H1 (cell line): ENCODE measurements around the gene UTS2B. TPM values are rescaled to one million over a fixed set of nuclear protein-coding genes. Genes with fewer than 3 reads are reported as not detected.

Source experiments
- CTBP2 ChIP-seq: IDR thresholded peaks from 2 replicates; pipeline ENCODE4 v1.7.0; 2011; ENCODE audit warnings: borderline replicate concordance, mild to moderate bottlenecking, moderate library complexity, mixed read lengths, low read length; ENCODE audit not compliant: insufficient read depth, insufficient read length
- EP300 ChIP-seq, 2 experiments: IDR thresholded peaks; 1 replicate in 1 of 2; 2 replicates in 1 of 2; pipeline ENCODE4 v1.6.1; 2011 to 2012; ENCODE audit warnings: low read depth in 2 of 2, low read length in 2 of 2, mild to moderate bottlenecking in 2 of 2, borderline replicate concordance in 1 of 2, inconsistent platforms in 1 of 2, moderate library complexity in 1 of 2
- EZH2 ChIP-seq: fragments of 200-600 bp; sonication (generic); IDR thresholded peaks from 2 replicates; pipeline ENCODE4 v1.7.1; 2012; ENCODE audit warnings: low read depth, mild to moderate bottlenecking, moderate library complexity, low read length, inconsistent platforms; ENCODE audit not compliant: severe bottlenecking
- RFX5 ChIP-seq: IDR thresholded peaks from 2 replicates; pipeline ENCODE4 v1.6.1; 2011; ENCODE audit warnings: low read depth, low read length, improper control_type of control experiment, borderline replicate concordance
- RXRA ChIP-seq: IDR thresholded peaks from 2 replicates; pipeline ENCODE4 v1.6.1; 2011; ENCODE audit warnings: low read depth, mild to moderate bottlenecking, low read length, moderate library complexity; ENCODE audit not compliant: insufficient read depth
- SP1 ChIP-seq: IDR thresholded peaks from 2 replicates; pipeline ENCODE4 v1.6.1; 2011; ENCODE audit warnings: low read depth, low read length
- polyA plus RNA-seq, 7 experiments: library from polyadenylated mRNA; depleted of rRNA in 3 of 7; stranded (reverse) in 5 of 7; unstranded in 2 of 7; fragments of >200 nt in 5 of 7; fragments of 200-250 nt in 2 of 7; gene quantifications; 1 replicate in 5 of 7; 2 replicates in 1 of 7; 4 replicates in 1 of 7; pipeline versions ENCODE4 v1.2.1 to v1.2.3, GENCODE V29; 2011 to 2013; ENCODE audit warnings: missing spikeins in 2 of 7, mixed read lengths in 2 of 7
- total RNA-seq: library from RNA; stranded (reverse); fragmentation: NEBNext Ultra II Directional; extraction: Animal tissue kit (Norgen Biotek cat#: 25700); gene quantifications from 2 replicates; pipeline ENCODE4 v1.2.1, GENCODE V29; 2021

UTS2B gene
- total and polyA plus RNA-seq, 2 of the 8 experiments (the other 6 are each of a cell fraction or from before 2014, with no cell fraction given): not detected

- TF ChIP-seq RXRA (no peak), EZH2 (no peak), EP300 (IDR thresholded peaks at IDR 0.05; ENCODE audit: borderline replicate concordance in 1 of 2, low read depth in 2 of 2, low read length in 2 of 2) (no peak), CTBP2 (no peak), SP1 (no peak), RFX5 (no peak)
These were observed 1.9 kb downstream of the UTS2B start (continued) for GRCh38 chr3:191328383-191328961.
